GM20000 (cell line): Measurements from ENCODE around the gene NAXD.
A peak's percentile ranks its signal among the peaks of the same experiment; 100 is the strongest.
"Not testable (repeated sequence)": the region's sequence is repeated elsewhere in the genome, so short reads cannot be mapped to it uniquely, and the experiment has no call there.

ENCODE experiments used
- DNase-seq: peaks from one replicate; pipeline ENCODE4 v3.0.0; 2012; ENCODE audit warnings: low spot score
- TF ChIP-seq, protein P1 (sequence below): IDR thresholded peaks from 2 replicates; pipeline ENCODE4 v1.5.1; 2012; ENCODE audit warnings: mild to moderate bottlenecking, control low read depth; ENCODE audit errors: extremely low read depth, missing control alignments

The NAXD gene

DNA sequence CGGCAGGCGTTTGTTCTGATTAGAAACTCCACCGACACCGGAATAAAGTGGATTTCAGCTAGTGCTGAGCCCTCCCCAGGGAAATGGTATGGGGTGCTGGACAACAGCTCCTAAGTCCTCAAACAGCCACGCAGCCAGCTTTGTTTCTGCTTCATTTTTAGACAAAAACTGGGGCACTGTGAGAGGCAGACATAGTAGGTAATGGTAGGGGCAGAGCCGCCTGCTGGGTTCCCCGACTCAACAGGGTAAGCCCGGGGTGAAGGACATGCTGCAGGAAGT is 50.8 kb downstream of the NAXD start:
- no peak for DNase-seq
- TF ChIP-seq, protein P1, sequence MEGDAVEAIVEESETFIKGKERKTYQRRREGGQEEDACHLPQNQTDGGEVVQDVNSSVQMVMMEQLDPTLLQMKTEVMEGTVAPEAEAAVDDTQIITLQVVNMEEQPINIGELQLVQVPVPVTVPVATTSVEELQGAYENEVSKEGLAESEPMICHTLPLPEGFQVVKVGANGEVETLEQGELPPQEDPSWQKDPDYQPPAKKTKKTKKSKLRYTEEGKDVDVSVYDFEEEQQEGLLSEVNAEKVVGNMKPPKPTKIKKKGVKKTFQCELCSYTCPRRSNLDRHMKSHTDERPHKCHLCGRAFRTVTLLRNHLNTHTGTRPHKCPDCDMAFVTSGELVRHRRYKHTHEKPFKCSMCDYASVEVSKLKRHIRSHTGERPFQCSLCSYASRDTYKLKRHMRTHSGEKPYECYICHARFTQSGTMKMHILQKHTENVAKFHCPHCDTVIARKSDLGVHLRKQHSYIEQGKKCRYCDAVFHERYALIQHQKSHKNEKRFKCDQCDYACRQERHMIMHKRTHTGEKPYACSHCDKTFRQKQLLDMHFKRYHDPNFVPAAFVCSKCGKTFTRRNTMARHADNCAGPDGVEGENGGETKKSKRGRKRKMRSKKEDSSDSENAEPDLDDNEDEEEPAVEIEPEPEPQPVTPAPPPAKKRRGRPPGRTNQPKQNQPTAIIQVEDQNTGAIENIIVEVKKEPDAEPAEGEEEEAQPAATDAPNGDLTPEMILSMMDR: no peak

GRCh38 chr13:110669036-110669435 is 53.7 kb downstream of the NAXD start:
- TF ChIP-seq, protein P1: no peak
- DNase-seq: no peak

- not testable (repeated sequence) for DNase-seq
Measured at GRCh38 chr13:110669814-110670213, 54.5 kb downstream of the NAXD start.

DNA sequence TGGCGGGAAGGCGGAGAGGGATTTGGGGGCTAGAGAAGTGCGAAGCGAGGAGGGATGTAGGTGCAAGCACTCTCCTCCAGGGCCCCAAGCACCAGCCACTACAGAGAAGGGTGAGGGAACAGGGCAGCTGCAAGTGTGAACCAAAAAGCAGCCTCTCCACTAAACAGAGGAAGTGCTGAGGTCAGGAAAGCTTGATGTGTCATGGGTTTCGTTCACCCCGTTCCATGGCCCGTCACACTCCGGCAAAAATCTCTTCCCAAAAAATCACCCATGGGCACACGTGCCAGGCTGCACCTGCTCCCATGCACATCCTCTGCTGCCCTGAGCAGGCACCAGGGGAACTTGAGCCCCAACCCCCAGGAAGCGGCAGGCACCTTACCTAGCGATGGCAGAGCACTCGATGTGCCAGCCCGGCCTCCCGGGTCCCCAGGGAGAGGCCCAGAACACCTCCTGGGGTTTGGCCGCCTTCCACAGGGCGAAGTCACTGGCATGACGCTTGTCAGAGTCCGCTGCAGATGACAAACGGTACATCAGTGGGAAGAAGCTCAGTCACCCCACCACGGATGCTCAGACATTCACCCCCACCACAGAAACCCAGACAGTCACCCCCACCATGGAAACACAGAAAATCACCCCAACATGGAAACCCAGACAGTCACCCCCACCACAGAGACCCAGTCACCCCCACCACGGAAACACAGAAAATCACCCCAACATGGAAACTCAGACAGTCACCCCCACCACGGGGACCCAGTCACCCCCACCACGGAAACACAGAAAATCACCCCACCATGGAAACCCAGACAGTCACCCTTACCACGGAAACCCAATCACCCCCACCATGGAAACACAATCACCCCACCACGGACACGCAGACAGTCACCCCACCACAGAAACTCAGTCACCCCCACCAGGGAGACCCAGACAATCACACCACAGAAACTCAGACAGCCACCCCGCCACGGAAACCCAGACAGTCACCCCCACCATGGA is 61.5 kb downstream of the NAXD start:
- TF ChIP-seq, protein P1: no peak

GRCh38 chr13:110677731-110678545 is 62.6 kb downstream of the NAXD start:
- TF ChIP-seq, protein P1: no peak
- no peak for DNase-seq

More for the DNA sequence above, 61.5 kb downstream of the NAXD start:
- peak; percentile 74 for DNase-seq

DNA sequence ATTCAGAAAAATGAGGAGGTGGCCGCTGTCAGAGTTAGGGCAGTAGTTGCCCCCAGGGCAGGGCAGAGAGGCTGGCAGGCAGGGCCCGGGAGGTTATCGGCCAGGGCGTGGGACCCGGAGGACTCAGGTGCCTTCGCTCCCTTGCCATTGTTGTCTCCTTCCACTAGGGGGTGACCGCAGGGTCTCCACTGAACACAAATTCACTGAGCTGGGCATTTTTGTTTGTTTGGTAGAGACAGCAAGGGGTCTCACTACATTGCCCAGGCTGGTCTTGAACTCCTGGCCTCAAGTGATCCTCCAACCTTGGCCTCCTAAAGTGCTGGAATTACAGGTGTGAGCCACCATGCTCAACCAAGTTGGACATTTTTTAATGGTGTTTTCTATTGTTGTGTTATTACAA is 65.5 kb downstream of the NAXD start:
- TF ChIP-seq, protein P1: peak; percentile 17
- DNase-seq: no peak

GRCh38 chr13:110681868-110682550 is 66.7 kb downstream of the NAXD start:
- TF ChIP-seq, protein P1: no peak
- DNase-seq: no peak
